H1 (cell line): Measurements from ENCODE around the gene BRAP. TPM values are rescaled to one million over a fixed set of nuclear protein-coding genes. Genes with fewer than 3 reads are reported as not detected.

Experiments
- CTCF ChIA-PET: fragments of 300-600 bp; sonication (Branson Sonifier 250); formaldehyde crosslinking; loops from one replicate; lab custom pipeline; 2021; ENCODE audit not compliant: partially characterized antibody; lab: Charles Lee
- POLR2A ChIA-PET: fragments of 300-600 bp; sonication (Branson Sonifier 250); formaldehyde crosslinking; loops from one replicate; lab custom pipeline; 2021; ENCODE audit warnings: inconsistent platforms; ENCODE audit not compliant: partially characterized antibody; lab: Charles Lee
- DNase-seq, 2 experiments: peaks; one replicate each; pipeline versions ENCODE4 v3.0.0 to v3.0.0-alpha.2; 2010 to 2022; ENCODE audit warnings: low spot score in 2 of 2, low read depth in 1 of 2, mixed read lengths in 1 of 2
- FAIRE-seq: peaks from 2 replicates; lab custom pipeline; 2011; peaks lifted over from hg19 to GRCh38; lab: Jason Lieb, UNC
- H2AFZ ChIP-seq: 2 replicates; pipeline ENCODE4 v1.8.1; 2012; ENCODE audit warnings: low read length, inconsistent platforms
- H2AK5ac ChIP-seq: 2 replicates; pipeline ENCODE4 v1.6.1; 2013; ENCODE audit warnings: low read depth, low read length
- H2BK120ac ChIP-seq: replicated peaks from 2 replicates; pipeline ENCODE3; 2013; ENCODE audit warnings: low read depth, low read length, inconsistent platforms
- H2BK12ac ChIP-seq: 2 replicates; pipeline ENCODE4 v1.6.1; 2013; ENCODE audit warnings: low read depth, low read length
- H2BK15ac ChIP-seq: 2 replicates; pipeline ENCODE4 v1.6.1; 2013; ENCODE audit warnings: low read length
- H2BK20ac ChIP-seq: 2 replicates; pipeline ENCODE4 v1.6.1; 2013; ENCODE audit warnings: low read length
- H2BK5ac ChIP-seq: 2 replicates; pipeline ENCODE4 v1.6.1; 2013; ENCODE audit warnings: low read depth, low read length
- H3K14ac ChIP-seq: 2 replicates; pipeline ENCODE4 v1.6.1; 2013; ENCODE audit warnings: inconsistent platforms; ENCODE audit not compliant: insufficient read length
- H3K18ac ChIP-seq: 2 replicates; pipeline ENCODE4 v1.6.1; 2013; ENCODE audit warnings: low read length; ENCODE audit errors: extremely low read depth
- H3K23ac ChIP-seq: 2 replicates; pipeline ENCODE4 v1.6.1; 2013; ENCODE audit warnings: inconsistent platforms; ENCODE audit not compliant: insufficient read length
- H3K23me2 ChIP-seq: 2 replicates; pipeline ENCODE4 v1.6.1; 2013; ENCODE audit warnings: low read depth, low read length
- H3K27ac ChIP-seq: 2 replicates; pipeline ENCODE4 v1.6.1; 2011; ENCODE audit warnings: low read depth, low read length, inconsistent platforms
- H3K27me3 ChIP-seq, 4 experiments: replicated peaks in 1 of 4; 1 replicate in 1 of 4; 2 replicates in 3 of 4; pipeline versions ENCODE4 v1.6.1 to v1.8.1; 2011 to 2013; ENCODE audit warnings: low read length in 3 of 4, mild to moderate bottlenecking in 3 of 4, inconsistent platforms in 2 of 4, mixed read lengths in 2 of 4, moderate library complexity in 1 of 4; ENCODE audit not compliant: control insufficient read depth in 3 of 4, insufficient read depth in 3 of 4; ENCODE audit errors: extremely low read depth in 1 of 4
- H3K36me3 ChIP-seq, 4 experiments: 2 replicates each; pipeline versions ENCODE4 v1.6.1 to v1.8.1; 2011 to 2013; ENCODE audit warnings: mild to moderate bottlenecking in 4 of 4, low read length in 3 of 4, moderate library complexity in 2 of 4, control low read depth in 1 of 4, inconsistent platforms in 1 of 4; ENCODE audit not compliant: insufficient read depth in 4 of 4, control insufficient read depth in 2 of 4
- H3K4ac ChIP-seq: replicated peaks from 2 replicates; pipeline ENCODE3; 2013; ENCODE audit warnings: low read length, low read depth, mixed read lengths, inconsistent platforms; ENCODE audit not compliant: insufficient read length
- H3K4me1 ChIP-seq, 4 experiments: replicated peaks in 1 of 4; 1 replicate in 1 of 4; 2 replicates in 3 of 4; pipeline versions ENCODE4 v1.6.1 to v1.8.1; 2011 to 2013; ENCODE audit warnings: low read length in 3 of 4, inconsistent platforms in 2 of 4, mixed read lengths in 1 of 4; ENCODE audit not compliant: insufficient read depth in 4 of 4, control insufficient read depth in 3 of 4
- H3K4me2 ChIP-seq, 2 experiments: 2 replicates each; pipeline versions ENCODE4 v1.6.1 to v1.8.1; 2011 to 2013; ENCODE audit warnings: low read depth in 2 of 2, low read length in 2 of 2, control low read depth in 1 of 2, inconsistent platforms in 1 of 2, mild to moderate bottlenecking in 1 of 2; ENCODE audit not compliant: insufficient read depth in 1 of 2
- H3K4me3 ChIP-seq, 4 experiments: fragments of 200-600, 300-600 bp in 1 of 4; sonication (generic), shearing (Covaris generic), sonication (Bioruptor Twin) in 1 of 4; 2 replicates each; pipeline versions ENCODE4 v1.5.1 to v1.8.1; 2011 to 2016; ENCODE audit warnings: low read length in 4 of 4, low read depth in 3 of 4, control low read depth in 2 of 4, inconsistent platforms in 2 of 4, mild to moderate bottlenecking in 2 of 4, mixed read lengths in 1 of 4, moderate library complexity in 1 of 4; ENCODE audit not compliant: insufficient read depth in 2 of 4; ENCODE audit errors: extremely low read depth in 1 of 4
- H3K56ac ChIP-seq: replicated peaks from 2 replicates; pipeline ENCODE3; 2013; ENCODE audit warnings: low read depth, mild to moderate bottlenecking, mixed read lengths, low read length, inconsistent platforms; ENCODE audit not compliant: insufficient read length
- H3K79me1 ChIP-seq: 2 replicates; pipeline ENCODE4 v1.6.1; 2013; ENCODE audit warnings: low read depth, low read length, control low read depth
- H3K79me2 ChIP-seq, 2 experiments: 2 replicates each; pipeline versions ENCODE4 v1.6.1 to v1.8.1; 2012 to 2013; ENCODE audit warnings: low read length in 2 of 2, mild to moderate bottlenecking in 2 of 2, inconsistent platforms in 1 of 2; ENCODE audit not compliant: insufficient read depth in 2 of 2, control insufficient read depth in 1 of 2
- H3K9ac ChIP-seq, 4 experiments: replicated peaks in 1 of 4; 1 replicate in 1 of 4; 2 replicates in 3 of 4; pipeline versions ENCODE4 v1.6.1 to v1.8.1; 2011 to 2013; ENCODE audit warnings: low read depth in 3 of 4, low read length in 3 of 4, control low read depth in 2 of 4, mild to moderate bottlenecking in 2 of 4, moderate library complexity in 2 of 4, inconsistent platforms in 1 of 4; ENCODE audit errors: extremely low read depth in 1 of 4
- H3K9me3 ChIP-seq, 2 experiments: 2 replicates each; pipeline versions ENCODE4 v1.6.1 to v1.8.1; 2012 to 2013; ENCODE audit warnings: mild to moderate bottlenecking in 2 of 2, moderate library complexity in 2 of 2, control low read depth in 1 of 2, inconsistent platforms in 1 of 2, low read depth in 1 of 2, low read length in 1 of 2, mixed read lengths in 1 of 2; ENCODE audit not compliant: insufficient read depth in 2 of 2
- H4K20me1 ChIP-seq, 2 experiments: replicated peaks in 1 of 2; 2 replicates each; pipeline versions ENCODE3 to v1.8.1; 2011 to 2013; ENCODE audit warnings: inconsistent platforms in 2 of 2, low read length in 2 of 2, mild to moderate bottlenecking in 1 of 2; ENCODE audit not compliant: insufficient read depth in 2 of 2, control insufficient read depth in 1 of 2
- H4K5ac ChIP-seq: 2 replicates; pipeline ENCODE4 v1.6.1; 2013; ENCODE audit warnings: low read length, low read depth, mixed read lengths, inconsistent platforms; ENCODE audit not compliant: insufficient read length
- H4K8ac ChIP-seq: 2 replicates; pipeline ENCODE4 v1.8.0; 2013; ENCODE audit warnings: mild to moderate bottlenecking, moderate library complexity, low read length, inconsistent platforms; ENCODE audit not compliant: insufficient read depth; ENCODE audit errors: extremely low read depth
- H4K91ac ChIP-seq: replicated peaks from 2 replicates; pipeline ENCODE3; 2013; ENCODE audit warnings: low read length, mixed read lengths, inconsistent platforms; ENCODE audit not compliant: insufficient read length
- FOSL1 ChIP-seq: IDR thresholded peaks from 2 replicates; pipeline ENCODE4 v1.6.1; 2011; ENCODE audit warnings: mild to moderate bottlenecking, low read depth, low read length, moderate library complexity; ENCODE audit not compliant: insufficient read depth
- NANOG ChIP-seq: IDR thresholded peaks from 2 replicates; pipeline ENCODE4 v1.6.1; 2011; ENCODE audit warnings: low read length, low read depth, mild to moderate bottlenecking, inconsistent platforms; ENCODE audit not compliant: insufficient read depth, poor library complexity, severe bottlenecking
- RBBP5 ChIP-seq: IDR thresholded peaks from 2 replicates; pipeline ENCODE4 v1.7.1; 2012; ENCODE audit warnings: low read depth, mild to moderate bottlenecking, inconsistent platforms, low read length, moderate library complexity, borderline replicate concordance
- ZNF274 ChIP-seq: IDR thresholded peaks from 2 replicates; pipeline ENCODE4 v1.7.0; 2012; ENCODE audit warnings: low read length, borderline replicate concordance; ENCODE audit errors: extremely low read depth
- WGBS, 2 experiments: shearing (Covaris generic) in 1 of 2; methylation state at CpG; one replicate each; pipeline versions ENCODE4 v1.1.6 to v1.1.7; 2013 to 2015; ENCODE audit warnings: low lambda C conversion rate in 2 of 2, mixed read lengths in 2 of 2, inconsistent platforms in 1 of 2, low coverage in 1 of 2, missing lambda C conversion rate in 1 of 2; ENCODE audit not compliant: insufficient replicate concordance in 2 of 2, insufficient coverage in 1 of 2, insufficient read length in 1 of 2; ENCODE audit errors: extremely low coverage in 1 of 2, missing lambda C conversion rate in 1 of 2; 5-methylcytosine and 5-hydroxymethylcytosine counted together
- polyA plus RNA-seq, 7 experiments: library from polyadenylated mRNA; depleted of rRNA in 3 of 7; stranded (reverse) in 5 of 7; unstranded in 2 of 7; fragments of >200 nt in 5 of 7; fragments of 200-250 nt in 2 of 7; gene quantifications; 1 replicate in 5 of 7; 2 replicates in 1 of 7; 4 replicates in 1 of 7; pipeline versions ENCODE4 v1.2.1 to v1.2.3, GENCODE V29; 2011 to 2013; ENCODE audit warnings: missing spikeins in 2 of 7, mixed read lengths in 2 of 7
- total RNA-seq: library from RNA; stranded (reverse); fragmentation: NEBNext Ultra II Directional; extraction: Animal tissue kit (Norgen Biotek cat#: 25700); gene quantifications from 2 replicates; pipeline ENCODE4 v1.2.1, GENCODE V29; 2021

BRAP gene
- total and polyA plus RNA-seq, 2 of the 8 experiments (the other 6 are each of a cell fraction or from before 2014, with no cell fraction given), result 12.8 to 22.2 TPM

DNA sequence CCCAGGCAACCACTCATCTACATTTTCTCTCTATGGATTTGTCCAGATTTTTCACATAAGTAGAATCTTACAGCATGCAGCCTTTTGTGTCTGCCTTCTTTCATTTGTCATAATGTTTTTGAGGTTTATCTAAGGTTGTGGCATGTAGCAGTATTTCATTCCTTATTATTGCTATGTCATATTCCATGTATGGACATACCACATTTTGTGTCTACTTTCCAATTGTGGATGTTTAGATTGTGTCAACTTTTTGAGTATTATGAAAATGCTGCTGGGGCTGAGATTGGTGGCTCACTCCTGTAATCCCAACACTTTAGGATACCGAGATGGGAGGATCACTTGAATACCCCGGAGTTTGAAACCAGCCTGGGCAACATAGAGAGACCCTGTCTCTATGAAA lies 83.4 kb downstream of the BRAP start:
- H3K56ac ChIP-seq, result no peak overlapping the region
- H3K23ac ChIP-seq, result no peak overlapping the region
- 93% methylated on average over 2 of the region's 2 CpGs; no CpG with 5 or more reads in 1 of the 2 experiments for WGBS, 2 experiments
- H2AK5ac ChIP-seq, result no peak overlapping the region
- H3K14ac ChIP-seq, result no peak overlapping the region
- DNase-seq (no peak), FAIRE-seq (no peak)
- no peak overlapping the region for H3K4me2 ChIP-seq
- no peak overlapping the region for H2BK5ac ChIP-seq
- no peak overlapping the region for H3K4ac ChIP-seq
- TF ChIP-seq RBBP5 (no peak), FOSL1 (no peak), ZNF274 (no peak), NANOG (no peak)
- H2AFZ ChIP-seq, result no peak overlapping the region
- peaks cover 0 to under 1% of the 10 kb centered on the region in 2 experiments for H4K20me1 ChIP-seq
- no peak overlapping the region for H3K18ac ChIP-seq
- H3K27me3 ChIP-seq, result no peaks in the 10 kb centered on the region
- ChIA-PET POLR2A (interaction anchor here (1.1 to 1.3 kb wide), 2 partner anchors 12 to 13 kb away, joined by 3 read pairs; no protein-coding TSS in a partner anchor), CTCF (interaction anchor here (0.7 kb wide), 1 partner anchor 14 kb away, joined by 3 read pairs; no protein-coding TSS in a partner anchor)
- peaks cover 13% of the 10 kb centered on the region for H3K23me2 ChIP-seq
- H4K91ac ChIP-seq, result no peak overlapping the region
- H3K27ac ChIP-seq, result no peak overlapping the region
- no peaks in the 10 kb centered on the region for H3K4me1 ChIP-seq
- H3K36me3 ChIP-seq, result no peaks in the 10 kb centered on the region
- no peaks in the 10 kb centered on the region for H3K9me3 ChIP-seq
- no peak overlapping the region for H3K9ac ChIP-seq
- no peaks in the 10 kb centered on the region for H3K79me1 ChIP-seq
- H4K5ac ChIP-seq, result no peak overlapping the region
- no peak overlapping the region for H2BK15ac ChIP-seq
- no peak overlapping the region for H4K8ac ChIP-seq
- H2BK12ac ChIP-seq, result no peak overlapping the region
- no peak overlapping the region for H2BK20ac ChIP-seq
- no peak overlapping the region for H3K4me3 ChIP-seq
- H2BK120ac ChIP-seq, result no peak overlapping the region
- peaks cover 4 to 11% of the 10 kb centered on the region in 2 experiments; a peak in 3 of 4 replicates for H3K79me2 ChIP-seq
